ENCODE data around the gene OSBPL5. TPM values are rescaled to one million over a fixed set of nuclear protein-coding genes. Genes with fewer than 3 reads are reported as not detected.
A peak's percentile ranks its signal among the peaks of the same experiment; 100 is the strongest.

Gene OSBPL5
- total and polyA plus RNA-seq, 9 of the 15 experiments (the other 6 are each of a cell fraction or from before 2014, with no cell fraction given) = 0.06 to 14.8 (median 3.2) TPM

DNA sequence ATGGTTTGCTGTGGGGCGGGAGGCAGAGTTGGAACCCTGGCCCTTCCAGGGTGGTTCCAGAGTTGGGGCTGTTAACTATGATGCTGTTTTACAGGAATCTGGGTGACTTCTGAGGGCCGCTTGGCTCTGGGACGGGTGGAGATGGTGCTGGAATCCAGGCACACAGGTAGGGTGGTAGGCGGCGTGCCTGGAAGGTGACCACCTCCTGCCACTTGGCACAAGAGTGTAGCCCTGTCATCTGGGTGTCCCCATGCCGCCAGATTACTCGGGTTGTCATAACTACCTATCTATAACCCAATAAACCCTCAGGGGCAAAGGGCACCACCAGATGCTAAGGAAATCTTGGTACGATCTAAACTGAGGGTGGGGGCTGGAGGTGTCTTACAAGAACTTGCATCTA lies 109.2 kb downstream of the OSBPL5 start:
- CTCF ChIA-PET (ENCODE audit: low intra/inter-chr PET ratio) = no interaction called here
- no peaks in the 10 kb centered on the region for H3K27me3 ChIP-seq (ENCODE audit: control insufficient read depth in 2 of 2, insufficient read depth in 2 of 2, low read length in 2 of 2)
- no peaks in the 10 kb centered on the region for H3K9me3 ChIP-seq (replicated peaks; ENCODE audit: control insufficient read depth, insufficient read depth, low read depth, low read length)
- peaks cover 45 to 57% of the 10 kb centered on the region in 2 experiments for H3K4me1 ChIP-seq (replicated peaks in 1 of 2; ENCODE audit: control insufficient read depth in 2 of 2, insufficient read depth in 2 of 2, low read length in 2 of 2)
- H3K9ac ChIP-seq (ENCODE audit: insufficient read depth in 1 of 2, low read depth in 2 of 2, low read length in 2 of 2) = peak overlapping the region; percentile 86 to 98
- ATAC-seq (no peak), FAIRE-seq (no peak), DNase-seq (ENCODE audit: extremely low read depth in 1 of 4, low spot score in 3 of 4) (peak in 1 of 4 experiments; percentile 1)
- peaks cover 44% of the 10 kb centered on the region for H4K20me1 ChIP-seq (replicated peaks; ENCODE audit: control insufficient read depth, insufficient read depth, low read length)
- H2AFZ ChIP-seq (ENCODE audit: low read depth, low read length) = no peak overlapping the region
- BruUV-seq (replicated peaks) = no TSS peak
- WGBS (ENCODE audit: insufficient coverage, low coverage, missing lambda C conversion rate) = 63% methylated on average over 8 of the region's 8 CpGs
- peak overlapping the region; percentile 88 for H3K4me2 ChIP-seq (ENCODE audit: insufficient read depth, low read length)
- no peak for TF ChIP-seq IRF2 (CRISPR knock-in tag; IDR thresholded peaks at IDR 0.05)
- H3K36me3 ChIP-seq (ENCODE audit: control insufficient read depth, insufficient read depth, low read length) = peaks cover 31% of the 10 kb centered on the region; the same call in 2 of the 3 replicates
- peak overlapping the region; percentile 94; the same call in 1 of the 3 replicates for H3K27ac ChIP-seq (ENCODE audit: extremely low read depth, low read depth, low read length)
- H3K9me1 ChIP-seq (ENCODE audit: control insufficient read depth, insufficient read depth, low read length) = peaks cover 22% of the 10 kb centered on the region
- POLR2A ChIA-PET = interaction anchor here (2.0 kb wide), 1 partner anchor 13 kb away, joined by 6 read pairs; no protein-coding TSS in a partner anchor
- H3K4me3 ChIP-seq = peak overlapping the region; percentile 100
- intact Hi-C loops (cut with micrococcal nuclease) = no loop called here
- in situ Hi-C loops (cut with MboI) = no loop called here
- peaks cover 68% of the 10 kb centered on the region for H3K79me2 ChIP-seq (ENCODE audit: control insufficient read depth, insufficient read depth, low read length)

DNA sequence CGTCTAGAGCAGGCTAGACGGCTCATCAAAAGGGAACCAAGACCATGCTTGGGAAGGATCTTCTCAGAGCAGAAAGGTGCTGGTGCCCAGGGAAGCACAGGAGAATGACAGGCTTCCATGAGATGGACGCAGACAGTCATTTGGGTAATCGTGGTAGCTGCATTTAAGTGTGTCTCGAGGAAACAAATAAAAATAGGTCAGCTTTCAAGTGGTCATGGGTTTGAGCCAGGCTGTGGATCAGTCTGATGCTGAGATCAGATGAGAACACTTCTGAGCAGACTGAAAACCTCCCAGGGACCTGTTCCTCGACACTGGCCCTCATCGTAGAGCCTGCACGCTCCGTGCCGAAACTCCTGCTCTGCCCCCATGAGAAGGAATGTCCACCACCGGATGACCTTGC lies 112.5 kb downstream of the OSBPL5 start:
- Histone ChIP-seq H3K9ac (ENCODE audit: insufficient read depth in 1 of 2, low read depth in 2 of 2, low read length in 2 of 2) (peak overlapping the region in 1 of 2 experiments; percentile 70; a peak in 1 of 4 replicates), H3K27ac (ENCODE audit: extremely low read depth, low read depth, low read length) (no peak overlapping the region; the same call in 2 of the 3 replicates), H3K9me1 (ENCODE audit: control insufficient read depth, insufficient read depth, low read length) (peaks cover 32% of the 10 kb centered on the region), H3K4me3 (no peak overlapping the region), H3K9me3 (replicated peaks; ENCODE audit: control insufficient read depth, insufficient read depth, low read depth, low read length) (no peaks in the 10 kb centered on the region), H4K20me1 (replicated peaks; ENCODE audit: control insufficient read depth, insufficient read depth, low read length) (peaks cover 75% of the 10 kb centered on the region), H3K27me3 (ENCODE audit: control insufficient read depth in 2 of 2, insufficient read depth in 2 of 2, low read length in 2 of 2) (no peaks in the 10 kb centered on the region), H2AFZ (ENCODE audit: low read depth, low read length) (no peak overlapping the region), H3K36me3 (ENCODE audit: control insufficient read depth, insufficient read depth, low read length) (peaks cover 48% of the 10 kb centered on the region; the same call in 2 of the 3 replicates), H3K4me1 (replicated peaks in 1 of 2; ENCODE audit: control insufficient read depth in 2 of 2, insufficient read depth in 2 of 2, low read length in 2 of 2) (peaks cover 29 to 52% of the 10 kb centered on the region in 2 experiments; a peak in 4 of 5 replicates), H3K4me2 (ENCODE audit: insufficient read depth, low read length) (no peak overlapping the region), H3K79me2 (ENCODE audit: control insufficient read depth, insufficient read depth, low read length) (peaks cover 97% of the 10 kb centered on the region)
- in situ Hi-C loops (cut with MboI) (no loop called here), intact Hi-C loops (cut with micrococcal nuclease) (no loop called here)
- WGBS (ENCODE audit: insufficient coverage, low coverage, missing lambda C conversion rate) = 83% methylated on average over 11 of the region's 11 CpGs
- no TSS peak for BruUV-seq (replicated peaks)
- DNase-seq (ENCODE audit: extremely low read depth in 1 of 4, low spot score in 3 of 4) = no peak
- no peak for FAIRE-seq
- ChIA-PET CTCF (ENCODE audit: low intra/inter-chr PET ratio) (no interaction called here), POLR2A (interaction anchor here (0.6 kb wide), 2 partner anchors 16 to 353 kb away, joined by 3 read pairs; partner anchors contain the start of gene KCNQ1OT1)
- TF ChIP-seq SIN3A (IDR thresholded peaks at IDR 0.05; ENCODE audit: borderline replicate concordance in 2 of 2, control insufficient read depth in 1 of 2, low read depth in 2 of 2, low read length in 2 of 2) = no peak
- TF ChIP-seq, protein P1, sequence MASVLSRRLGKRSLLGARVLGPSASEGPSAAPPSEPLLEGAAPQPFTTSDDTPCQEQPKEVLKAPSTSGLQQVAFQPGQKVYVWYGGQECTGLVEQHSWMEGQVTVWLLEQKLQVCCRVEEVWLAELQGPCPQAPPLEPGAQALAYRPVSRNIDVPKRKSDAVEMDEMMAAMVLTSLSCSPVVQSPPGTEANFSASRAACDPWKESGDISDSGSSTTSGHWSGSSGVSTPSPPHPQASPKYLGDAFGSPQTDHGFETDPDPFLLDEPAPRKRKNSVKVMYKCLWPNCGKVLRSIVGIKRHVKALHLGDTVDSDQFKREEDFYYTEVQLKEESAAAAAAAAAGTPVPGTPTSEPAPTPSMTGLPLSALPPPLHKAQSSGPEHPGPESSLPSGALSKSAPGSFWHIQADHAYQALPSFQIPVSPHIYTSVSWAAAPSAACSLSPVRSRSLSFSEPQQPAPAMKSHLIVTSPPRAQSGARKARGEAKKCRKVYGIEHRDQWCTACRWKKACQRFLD (CRISPR knock-in tag; IDR thresholded peaks at IDR 0.05) = no peak
- ATAC-seq = no peak
